ENCODE measurements around the gene NUDT3. TPM values are rescaled to one million over a fixed set of nuclear protein-coding genes. Genes with fewer than 3 reads are reported as not detected.

The NUDT3 gene
- total and polyA plus RNA-seq, 9 of the 15 experiments (the other 6 are each of a cell fraction or from before 2014, with no cell fraction given), result 5.4 to 81.2 (median 56.4) TPM

GRCh38 chr6:34246563-34247391 is 145.7 kb downstream of the NUDT3 start (continued):
- TF ChIP-seq RBM39 (optimal IDR thresholded peaks at IDR 0.05; ENCODE audit: low read depth, low read length), result peak; percentile 88
- no peak for TF ChIP-seq ZNF217 (CRISPR knock-in tag; IDR thresholded peaks at IDR 0.05)
- TF ChIP-seq ZKSCAN8 (CRISPR knock-in tag; IDR thresholded peaks at IDR 0.05), result no peak
- TF ChIP-seq MGA (IDR thresholded peaks at IDR 0.05), result no peak
- no peak; a peak in 1 of 4 replicates for TF ChIP-seq MLLT1 (IDR thresholded peaks at IDR 0.05)
- TF ChIP-seq GTF2E2 (tag; IDR thresholded peaks at IDR 0.05), result no peak
- TF ChIP-seq SMAD3 (CRISPR knock-in tag; conservative IDR thresholded peaks at IDR 0.05), result no peak
- TF ChIP-seq ZSCAN29 (IDR thresholded peaks at IDR 0.05), result no peak
- peak; percentile 66; the same call in 1 of the 2 replicates for TF ChIP-seq MTA3 (IDR thresholded peaks at IDR 0.05; ENCODE audit: borderline replicate concordance)
- TF ChIP-seq BRCA1 (IDR thresholded peaks at IDR 0.05), result no peak
- TF ChIP-seq BRCA1 (CRISPR knock-in tag; IDR thresholded peaks at IDR 0.05), result no peak
- TF ChIP-seq ZNF175 (CRISPR knock-in tag; IDR thresholded peaks at IDR 0.05; ENCODE audit: low read depth), result no peak
- no peak for TF ChIP-seq ZNF785 (CRISPR knock-in tag; IDR thresholded peaks at IDR 0.05)
- no peak for TF ChIP-seq JUN (IDR thresholded peaks at IDR 0.05; ENCODE audit: borderline replicate concordance, low read depth, low read length)
- no peak for TF ChIP-seq JUN (CRISPR knock-in tag; IDR thresholded peaks at IDR 0.05; ENCODE audit: borderline replicate concordance)
